Sigmoid colon (tissue), 4 donors: ENCODE results near the gene ZSCAN22.

Experiments used
- POLR2A ChIP-seq, 2 donors: fragments of 450-650 bp; IDR thresholded peaks; one replicate each; pipeline ENCODE4 v1.6.1; 2016; ENCODE audit warnings: antibody characterized with exemption in 2 of 2, mild to moderate bottlenecking in 2 of 2, moderate library complexity in 2 of 2
- POLR2AphosphoS5 ChIP-seq, 4 donors: sonication (generic); formaldehyde crosslinking; IDR thresholded peaks; one replicate each; pipeline ENCODE4 v1.6.1; 2017; ENCODE audit warnings: antibody characterized with exemption in 4 of 4
- TF ChIP-seq, protein P1 (sequence below), 4 experiments: fragments of 450-650 bp in 3 of 4; fragments of 200-600 bp in 1 of 4; IDR thresholded peaks; one replicate each; pipeline ENCODE4 v1.5.1; 2016 to 2019; ENCODE audit warnings: antibody characterized with exemption in 4 of 4, mild to moderate bottlenecking in 3 of 4, moderate library complexity in 2 of 4

DNA sequence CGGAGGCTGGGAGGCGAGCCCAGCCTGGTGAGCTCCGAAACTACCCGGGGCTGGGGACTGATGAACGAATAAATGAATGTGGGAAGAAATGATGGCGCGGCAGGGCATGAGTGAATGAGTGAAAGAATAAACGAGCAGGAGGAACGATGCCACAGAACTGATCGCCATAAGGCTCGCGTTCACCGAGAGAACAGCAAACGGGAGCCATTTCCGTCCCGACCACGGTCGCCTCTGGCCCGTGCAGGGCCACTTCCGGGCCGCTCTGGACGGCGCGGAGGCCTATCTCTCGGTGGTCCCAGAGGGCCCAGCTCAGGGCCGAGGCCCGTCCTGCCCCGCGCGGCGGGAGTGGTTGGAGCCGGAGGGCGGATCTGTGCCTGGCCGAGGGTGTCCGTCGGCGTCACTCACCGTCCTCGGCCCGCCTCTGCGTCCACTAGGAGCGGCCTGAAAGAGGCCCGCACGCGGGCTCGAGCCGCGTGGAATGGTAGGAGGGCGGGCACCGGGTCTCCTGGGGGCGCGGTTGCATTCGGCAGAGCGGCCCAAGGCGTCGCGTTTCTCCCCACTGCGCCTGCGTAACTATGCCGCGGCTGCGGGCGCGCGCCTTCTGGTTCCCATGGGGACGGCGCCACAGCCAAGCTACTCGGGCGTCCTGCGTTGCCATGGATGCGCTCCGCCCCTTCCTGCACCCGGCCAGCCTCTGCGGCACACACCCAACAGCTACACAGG lies 35.6 kb downstream of the ZSCAN22 start, which contains the start of gene ZNF497:
- TF ChIP-seq, protein P1, sequence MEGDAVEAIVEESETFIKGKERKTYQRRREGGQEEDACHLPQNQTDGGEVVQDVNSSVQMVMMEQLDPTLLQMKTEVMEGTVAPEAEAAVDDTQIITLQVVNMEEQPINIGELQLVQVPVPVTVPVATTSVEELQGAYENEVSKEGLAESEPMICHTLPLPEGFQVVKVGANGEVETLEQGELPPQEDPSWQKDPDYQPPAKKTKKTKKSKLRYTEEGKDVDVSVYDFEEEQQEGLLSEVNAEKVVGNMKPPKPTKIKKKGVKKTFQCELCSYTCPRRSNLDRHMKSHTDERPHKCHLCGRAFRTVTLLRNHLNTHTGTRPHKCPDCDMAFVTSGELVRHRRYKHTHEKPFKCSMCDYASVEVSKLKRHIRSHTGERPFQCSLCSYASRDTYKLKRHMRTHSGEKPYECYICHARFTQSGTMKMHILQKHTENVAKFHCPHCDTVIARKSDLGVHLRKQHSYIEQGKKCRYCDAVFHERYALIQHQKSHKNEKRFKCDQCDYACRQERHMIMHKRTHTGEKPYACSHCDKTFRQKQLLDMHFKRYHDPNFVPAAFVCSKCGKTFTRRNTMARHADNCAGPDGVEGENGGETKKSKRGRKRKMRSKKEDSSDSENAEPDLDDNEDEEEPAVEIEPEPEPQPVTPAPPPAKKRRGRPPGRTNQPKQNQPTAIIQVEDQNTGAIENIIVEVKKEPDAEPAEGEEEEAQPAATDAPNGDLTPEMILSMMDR (IDR thresholded peaks at IDR 0.05) = peak in 1 of 4 experiments; percentile 8
- TF ChIP-seq POLR2A (IDR thresholded peaks at IDR 0.05) (peak; percentile 52 to 68), POLR2AphosphoS5 (IDR thresholded peaks at IDR 0.05) (peak; percentile 60 to 91 (median 80))
